Omental fat pad (tissue), 4 donors: Measurements from ENCODE around the gene A3GALT2. TPM values are rescaled to one million over a fixed set of nuclear protein-coding genes. Genes with fewer than 3 reads are reported as not detected.
A peak's percentile ranks its signal among the peaks of the same experiment; 100 is the strongest.
"Not testable (repeated sequence)": the region's sequence is repeated elsewhere in the genome, so short reads cannot be mapped to it uniquely, and the experiment has no call there.

Experiments used
- ATAC-seq: fragments of 150-250 bp; one replicate; pipeline ENCODE4 v1.9.1; 2016; ENCODE audit warnings: mild to moderate bottlenecking, moderate library complexity; ENCODE audit not compliant: low FRiP score
- DNase-seq: peaks from one replicate; pipeline ENCODE4 v3.0.0-alpha.2; 2019; ENCODE audit warnings: low spot score
- total RNA-seq, 4 donors: library from RNA; depleted of rRNA; stranded (reverse); fragments of >200 nt; gene quantifications; one replicate each; pipeline ENCODE4 v1.1.0, GENCODE V29; 2016
- TF ChIP-seq, protein P1 (sequence below), 3 donors: fragments of 450-650 bp; IDR thresholded peaks; one replicate each; pipeline ENCODE4 v1.5.1; 2016 to 2017; ENCODE audit warnings: antibody characterized with exemption in 3 of 3, mild to moderate bottlenecking in 3 of 3, moderate library complexity in 2 of 3

Gene A3GALT2
- total RNA-seq, 4 donors from 2014 or later, result not detected

- TF ChIP-seq, protein P1, sequence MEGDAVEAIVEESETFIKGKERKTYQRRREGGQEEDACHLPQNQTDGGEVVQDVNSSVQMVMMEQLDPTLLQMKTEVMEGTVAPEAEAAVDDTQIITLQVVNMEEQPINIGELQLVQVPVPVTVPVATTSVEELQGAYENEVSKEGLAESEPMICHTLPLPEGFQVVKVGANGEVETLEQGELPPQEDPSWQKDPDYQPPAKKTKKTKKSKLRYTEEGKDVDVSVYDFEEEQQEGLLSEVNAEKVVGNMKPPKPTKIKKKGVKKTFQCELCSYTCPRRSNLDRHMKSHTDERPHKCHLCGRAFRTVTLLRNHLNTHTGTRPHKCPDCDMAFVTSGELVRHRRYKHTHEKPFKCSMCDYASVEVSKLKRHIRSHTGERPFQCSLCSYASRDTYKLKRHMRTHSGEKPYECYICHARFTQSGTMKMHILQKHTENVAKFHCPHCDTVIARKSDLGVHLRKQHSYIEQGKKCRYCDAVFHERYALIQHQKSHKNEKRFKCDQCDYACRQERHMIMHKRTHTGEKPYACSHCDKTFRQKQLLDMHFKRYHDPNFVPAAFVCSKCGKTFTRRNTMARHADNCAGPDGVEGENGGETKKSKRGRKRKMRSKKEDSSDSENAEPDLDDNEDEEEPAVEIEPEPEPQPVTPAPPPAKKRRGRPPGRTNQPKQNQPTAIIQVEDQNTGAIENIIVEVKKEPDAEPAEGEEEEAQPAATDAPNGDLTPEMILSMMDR (IDR thresholded peaks at IDR 0.05), result no peak
- DNase-seq, result no peak
- no peak for ATAC-seq
Observed at GRCh38 chr1:33317946-33318345, 3.0 kb downstream of the A3GALT2 start.

DNA sequence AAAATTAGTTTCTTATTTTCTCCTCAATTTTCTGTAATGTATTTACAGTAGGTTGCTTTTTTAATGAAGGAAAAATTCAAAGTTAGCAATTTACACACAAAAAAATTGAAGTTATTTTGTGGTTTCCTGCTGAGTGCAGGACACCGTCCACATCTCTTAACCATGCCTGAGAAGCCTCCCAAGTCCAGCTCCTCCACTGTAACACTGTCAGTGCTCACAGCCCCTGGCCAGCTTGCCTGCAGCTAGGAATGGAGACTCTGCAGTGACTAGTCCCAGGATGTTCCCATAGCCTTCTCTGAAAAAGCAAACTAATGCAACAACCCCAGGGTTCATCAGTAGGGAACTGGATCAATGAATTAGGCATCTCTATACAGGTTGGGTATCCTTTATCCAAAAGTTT lies 3.5 kb downstream of the A3GALT2 start:
- TF ChIP-seq, protein P1 (IDR thresholded peaks at IDR 0.05), result no peak
- DNase-seq, result no peak

DNA sequence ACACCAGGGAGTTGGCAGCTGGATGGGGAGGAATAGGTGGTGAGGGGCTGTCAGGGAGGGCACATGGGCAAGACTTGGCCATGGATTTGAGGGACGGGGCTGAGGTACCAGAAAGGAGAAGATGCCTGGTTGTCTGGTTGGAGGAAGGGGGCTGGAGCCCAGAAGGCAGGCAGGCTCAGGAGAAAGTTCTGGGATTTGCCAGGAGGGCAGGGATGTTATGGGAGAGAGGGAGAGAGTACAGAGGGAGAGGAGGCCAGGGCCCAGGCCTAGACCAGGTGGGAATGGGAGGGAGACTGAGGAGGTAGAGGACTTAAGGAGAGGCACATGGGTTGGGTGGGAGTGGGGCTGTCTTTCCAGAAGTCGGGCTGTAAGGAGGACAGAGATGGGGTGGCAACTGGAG lies 4.3 kb downstream of the A3GALT2 start:
- TF ChIP-seq, protein P1 (IDR thresholded peaks at IDR 0.05), result no peak
- ATAC-seq (no peak), DNase-seq (no peak)

More for the DNA sequence above, 3.5 kb downstream of the A3GALT2 start:
- no peak for ATAC-seq

- no peak for ATAC-seq
- DNase-seq, result no peak
- TF ChIP-seq, protein P1 (IDR thresholded peaks at IDR 0.05), result no peak
Observed at GRCh38 chr1:33314416-33314815, 6.5 kb downstream of the A3GALT2 start.

GRCh38 chr1:33312413-33312749 lies 8.5 kb downstream of the A3GALT2 start:
- ATAC-seq, result peak; percentile 31
- DNase-seq, result no peak
- TF ChIP-seq, protein P1 (IDR thresholded peaks at IDR 0.05), result no peak

GRCh38 chr1:33311706-33312412 lies 9.0 kb downstream of the A3GALT2 start:
- ATAC-seq (no peak), DNase-seq (no peak)
- TF ChIP-seq, protein P1 (IDR thresholded peaks at IDR 0.05), result no peak

DNA sequence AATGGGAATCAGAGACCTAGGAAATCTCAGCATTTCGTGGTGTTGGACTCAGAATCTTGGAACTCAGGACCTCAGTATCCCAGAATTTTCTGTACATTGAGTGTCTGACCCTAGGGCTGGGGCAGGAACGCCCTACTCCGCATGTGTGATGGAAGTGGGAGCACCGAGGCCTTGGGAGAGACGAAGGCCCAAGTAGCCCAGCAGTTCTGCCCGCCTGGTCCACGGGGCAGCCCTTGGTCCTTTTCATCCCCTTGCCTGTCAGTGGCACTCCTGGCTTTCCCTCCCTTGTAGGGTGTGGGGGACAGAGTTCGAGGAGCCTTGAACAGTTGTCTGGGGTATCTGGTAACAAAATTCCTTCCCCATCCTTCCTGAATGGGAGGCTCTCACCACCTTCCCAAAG lies 10.2 kb downstream of the A3GALT2 start:
- DNase-seq, result no peak
- ATAC-seq, result no peak
- TF ChIP-seq, protein P1 (IDR thresholded peaks at IDR 0.05), result no peak

DNA sequence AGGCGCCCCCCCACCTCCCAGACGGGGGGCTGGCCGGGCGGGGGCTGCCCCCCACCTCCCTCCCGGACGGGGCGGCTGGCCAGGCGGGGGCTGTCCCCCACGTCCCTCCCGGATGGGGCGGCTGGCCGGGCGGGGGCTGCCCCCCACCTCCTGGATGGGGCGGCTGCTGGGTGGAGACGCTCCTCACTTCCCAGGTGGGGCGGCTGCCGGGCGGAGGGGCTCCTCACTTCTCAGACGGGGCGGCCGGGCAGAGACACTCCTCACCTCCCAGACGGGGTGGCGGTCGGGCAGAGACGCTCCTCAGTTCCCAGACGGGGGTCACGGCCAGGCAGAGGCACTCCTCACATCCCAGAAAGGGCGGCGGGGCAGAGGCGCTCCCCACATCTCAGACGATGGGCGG lies 11.5 kb downstream of the A3GALT2 start:
- not testable (repeated sequence) for ATAC-seq, DNase-seq
